ENCODE results near the gene FAM177B. TPM values are rescaled to one million over a fixed set of nuclear protein-coding genes. Genes with fewer than 3 reads are reported as not detected.

The FAM177B gene
- total RNA-seq (2014; rRNA removed; shearing (Covaris generic)) = not detected in 2 replicates
- polyA plus RNA-seq (2016; fragmentation: Nextera tagmentation; extraction: Ambion mirVana) = not detected in 2 replicates

GRCh38 chr1:222736972-222737371, at the start of gene FAM177B:
Gene FAM177B, plus strand, starts transcription at chr1:222737202. Its CDS starts 9,344 bp downstream, at chr1:222746546.
- Histone ChIP-seq H3K27me3 (replicated peaks; ENCODE audit: insufficient read depth) (no peaks in the 10 kb centered on the region), H3K79me2 (ENCODE audit: insufficient read depth) (no peaks in the 10 kb centered on the region), H3K9me3 (ENCODE audit: low read depth) (no peaks in the 10 kb centered on the region), H3K27ac (no peak within 1 kb of the TSS), H2AFZ (no peak within 1 kb of the TSS), H3K36me3 (ENCODE audit: low read depth) (peaks cover 39% of the 10 kb centered on the region), H3F3A (ENCODE audit: insufficient read depth) (peaks cover 41% of the 10 kb centered on the region), H3K9me2 (ENCODE audit: insufficient read depth) (no peaks in the 10 kb centered on the region), H3K4me3 (no peak within 1 kb of the TSS), H3K4me2 (ENCODE audit: unreplicated experiment) (no peak within 1 kb of the TSS), H3K4me1 (ENCODE audit: insufficient read depth) (no peaks in the 10 kb centered on the region), H3K9ac (no peak within 1 kb of the TSS), H4K20me1 (ENCODE audit: insufficient read depth) (no peaks in the 10 kb centered on the region)
- 22 to 48% methylated on average over 1 of the region's 1 CpG for WGBS, 2 experiments (ENCODE audit: low coverage in 1 of 2, low lambda C conversion rate in 2 of 2, missing lambda C conversion rate in 2 of 2)
- no peak for DNase-seq
- TF ChIP-seq EZH2phosphoT487 (IDR thresholded peaks at IDR 0.05; ENCODE audit: insufficient read depth, low read depth) (no peak), EZH2 (IDR thresholded peaks at IDR 0.05; ENCODE audit: insufficient read depth, poor library complexity, severe bottlenecking) (no peak)
- in situ Hi-C loops (cut with MboI) = no loop called here

- H3K27me3 ChIP-seq (replicated peaks; ENCODE audit: insufficient read depth) = no peaks in the 10 kb centered on the region
- TF ChIP-seq EZH2phosphoT487 (IDR thresholded peaks at IDR 0.05; ENCODE audit: insufficient read depth, low read depth) (no peak), EZH2 (IDR thresholded peaks at IDR 0.05; ENCODE audit: insufficient read depth, poor library complexity, severe bottlenecking) (no peak)
- no peaks in the 10 kb centered on the region for H3K9me2 ChIP-seq (ENCODE audit: insufficient read depth)
- peaks cover 35% of the 10 kb centered on the region for H3K36me3 ChIP-seq (ENCODE audit: low read depth)
- no peak overlapping the region for H3K4me3 ChIP-seq
- no peaks in the 10 kb centered on the region for H3F3A ChIP-seq (ENCODE audit: insufficient read depth)
- WGBS, 2 experiments (ENCODE audit: low coverage in 1 of 2, low lambda C conversion rate in 2 of 2, missing lambda C conversion rate in 2 of 2) = 100% methylated on average over 1 of the region's 1 CpG
- no peak overlapping the region for H3K9ac ChIP-seq
- DNase-seq = no peak
- in situ Hi-C loops (cut with MboI) = no loop called here
- H4K20me1 ChIP-seq (ENCODE audit: insufficient read depth) = 0 out of 2 replicates have a peak, but pooled peaks cover 3% of the 10 kb centered on the region
- H3K4me2 ChIP-seq (ENCODE audit: unreplicated experiment) = no peak overlapping the region
- H2AFZ ChIP-seq = no peak overlapping the region
- no peaks in the 10 kb centered on the region for H3K4me1 ChIP-seq (ENCODE audit: insufficient read depth)
- no peaks in the 10 kb centered on the region for H3K9me3 ChIP-seq (ENCODE audit: low read depth)
- H3K27ac ChIP-seq = no peak overlapping the region
- peaks cover 76% of the 10 kb centered on the region for H3K79me2 ChIP-seq (ENCODE audit: insufficient read depth)
These were observed 46.0 kb upstream of the FAM177B start for GRCh38 chr1:222691016-222691415.

DNA sequence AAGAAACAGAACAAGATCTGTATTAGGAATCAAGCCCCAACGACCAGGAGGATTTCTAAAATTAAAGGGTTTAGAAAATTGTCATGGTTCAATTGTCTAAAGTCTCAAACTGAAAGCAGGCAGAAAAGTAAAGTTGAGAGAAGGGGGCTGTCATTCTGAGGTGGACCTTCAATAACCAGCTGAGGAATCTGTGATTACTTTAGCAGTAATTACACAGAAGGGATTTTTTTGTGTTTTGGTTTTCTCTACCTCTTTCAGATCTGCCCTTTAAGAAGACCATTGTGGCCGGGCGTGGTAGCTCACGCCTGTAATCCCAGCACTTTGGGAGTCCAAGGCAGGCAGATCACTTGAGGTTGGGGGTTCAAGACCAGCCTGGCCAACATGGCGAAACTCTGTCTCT, 42.1 kb upstream of the FAM177B start:
- TF ChIP-seq EZH2 (IDR thresholded peaks at IDR 0.05; ENCODE audit: insufficient read depth, poor library complexity, severe bottlenecking) (no peak), EZH2phosphoT487 (IDR thresholded peaks at IDR 0.05; ENCODE audit: insufficient read depth, low read depth) (no peak)
- Histone ChIP-seq H4K20me1 (ENCODE audit: insufficient read depth) (0 out of 2 replicates have a peak, but pooled peaks cover 4% of the 10 kb centered on the region), H3K27ac (no peak overlapping the region), H3K4me3 (no peak overlapping the region), H3K27me3 (replicated peaks; ENCODE audit: insufficient read depth) (no peaks in the 10 kb centered on the region), H3K79me2 (ENCODE audit: insufficient read depth) (peaks cover 98% of the 10 kb centered on the region), H3F3A (ENCODE audit: insufficient read depth) (no peaks in the 10 kb centered on the region), H2AFZ (no peak overlapping the region), H3K9ac (no peak overlapping the region), H3K36me3 (ENCODE audit: low read depth) (peaks cover 30% of the 10 kb centered on the region), H3K9me2 (ENCODE audit: insufficient read depth) (no peaks in the 10 kb centered on the region), H3K9me3 (ENCODE audit: low read depth) (no peaks in the 10 kb centered on the region), H3K4me2 (ENCODE audit: unreplicated experiment) (no peak overlapping the region), H3K4me1 (ENCODE audit: insufficient read depth) (peaks cover 13% of the 10 kb centered on the region)
- in situ Hi-C loops (cut with MboI) = no loop called here
- WGBS, 2 experiments (ENCODE audit: low coverage in 1 of 2, low lambda C conversion rate in 2 of 2, missing lambda C conversion rate in 2 of 2) = 91 to 92% methylated on average over 5 of the region's 5 CpGs
- no peak for DNase-seq

DNA sequence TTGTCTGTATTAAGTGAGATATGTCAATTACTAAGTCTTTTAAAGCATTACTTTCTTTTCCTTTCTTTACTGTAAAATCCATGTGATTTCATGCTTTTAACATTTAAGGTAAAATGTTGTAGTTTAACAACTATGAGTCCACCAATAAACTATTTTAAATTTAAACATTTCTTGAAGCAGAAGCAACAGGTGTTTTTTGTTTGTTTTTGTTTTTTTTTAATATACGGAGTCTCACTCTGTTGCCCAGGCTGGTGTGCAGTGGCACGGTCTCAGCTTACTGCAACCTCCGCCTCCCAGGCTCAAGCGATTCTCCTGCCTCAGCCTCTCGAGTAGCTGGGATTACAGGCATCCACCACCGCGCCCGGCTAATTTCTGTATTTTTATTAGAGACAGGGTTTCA, 40.3 kb upstream of the FAM177B start:
- Histone ChIP-seq H3K9me3 (ENCODE audit: low read depth) (no peaks in the 10 kb centered on the region), H3K4me2 (ENCODE audit: unreplicated experiment) (no peak overlapping the region), H3K4me3 (no peak overlapping the region), H4K20me1 (ENCODE audit: insufficient read depth) (0 out of 2 replicates have a peak, but pooled peaks cover 4% of the 10 kb centered on the region), H3K9me2 (ENCODE audit: insufficient read depth) (no peaks in the 10 kb centered on the region), H3K27me3 (replicated peaks; ENCODE audit: insufficient read depth) (no peaks in the 10 kb centered on the region), H3K36me3 (ENCODE audit: low read depth) (peaks cover 30% of the 10 kb centered on the region), H3K27ac (no peak overlapping the region; the same call in 1 of the 2 replicates), H3K79me2 (ENCODE audit: insufficient read depth) (peaks cover 100% of the 10 kb centered on the region), H2AFZ (no peak overlapping the region), H3F3A (ENCODE audit: insufficient read depth) (no peaks in the 10 kb centered on the region), H3K4me1 (ENCODE audit: insufficient read depth) (peaks cover 13% of the 10 kb centered on the region), H3K9ac (no peak overlapping the region)
- WGBS, 2 experiments (ENCODE audit: low coverage in 1 of 2, low lambda C conversion rate in 2 of 2, missing lambda C conversion rate in 2 of 2) = 93 to 96% methylated on average over 8 of the region's 8 CpGs
- in situ Hi-C loops (cut with MboI) = no loop called here
- DNase-seq = no peak
- TF ChIP-seq EZH2 (IDR thresholded peaks at IDR 0.05; ENCODE audit: insufficient read depth, poor library complexity, severe bottlenecking) = no peak
- TF ChIP-seq EZH2phosphoT487 (IDR thresholded peaks at IDR 0.05; ENCODE audit: insufficient read depth, low read depth) = no peak
